Body of pancreas (tissue), 4 donors: Measurements from ENCODE around the gene GRM8.

Experiments
- CTCF ChIP-seq, 7 experiments: fragments of 450-650 bp in 4 of 7; fragments of 200-600 bp in 3 of 7; sonication (generic) in 3 of 7; IDR thresholded peaks; one replicate each; pipeline ENCODE4 v1.5.1; 2016 to 2019; ENCODE audit warnings: antibody characterized with exemption in 7 of 7
- POLR2A ChIP-seq, 3 donors: fragments of 450-650 bp; IDR thresholded peaks; one replicate each; pipeline ENCODE4 v1.6.1; 2016; ENCODE audit warnings: antibody characterized with exemption in 3 of 3, mild to moderate bottlenecking in 2 of 3

GRCh38 chr7:127018889-127019288, 233.9 kb downstream of the GRM8 start:
- TF ChIP-seq CTCF (IDR thresholded peaks at IDR 0.05) (no peak), POLR2A (IDR thresholded peaks at IDR 0.05) (no peak)
